Endodermal cell (in vitro differentiated cells): ENCODE results near the gene PPP1R37. TPM values are rescaled to one million over a fixed set of nuclear protein-coding genes. Genes with fewer than 3 reads are reported as not detected.
A peak's percentile ranks its signal among the peaks of the same experiment; 100 is the strongest.

ENCODE experiments used
- DNase-seq: peaks from one replicate; pipeline ENCODE4 v3.0.0-alpha.2; 2017
- H3K27ac ChIP-seq: 2 replicates; pipeline ENCODE4 v1.5.1; 2013; ENCODE audit warnings: mild to moderate bottlenecking, low read depth, low read length, moderate library complexity
- H3K27me3 ChIP-seq: 2 replicates; pipeline ENCODE4 v1.6.1; 2013; ENCODE audit warnings: mild to moderate bottlenecking, low read length, moderate library complexity; ENCODE audit not compliant: insufficient read depth, control insufficient read depth, poor library complexity, severe bottlenecking
- H3K36me3 ChIP-seq: 2 replicates; pipeline ENCODE4 v1.7.0; 2013; ENCODE audit warnings: mild to moderate bottlenecking, low read length, moderate library complexity; ENCODE audit not compliant: control insufficient read depth, insufficient read depth
- H3K4me1 ChIP-seq: one replicate; pipeline ENCODE4 v1.7.0; 2013; ENCODE audit warnings: low read length; ENCODE audit not compliant: control insufficient read depth, insufficient read depth
- H3K4me3 ChIP-seq: 2 replicates; pipeline ENCODE4 v1.5.1; 2013; ENCODE audit warnings: mild to moderate bottlenecking, low read length, moderate library complexity
- H3K9ac ChIP-seq: 2 replicates; pipeline ENCODE4 v1.6.1; 2013; ENCODE audit warnings: mild to moderate bottlenecking, low read length, moderate library complexity; ENCODE audit not compliant: poor library complexity, severe bottlenecking; ENCODE audit errors: extremely low read depth
- H3K9me3 ChIP-seq: 2 replicates; pipeline ENCODE4 v1.6.1; 2013; ENCODE audit warnings: mild to moderate bottlenecking, low read length, moderate library complexity; ENCODE audit not compliant: control insufficient read depth
- H3K27ac Mint-ChIP-seq: 2 replicates; pipeline ENCODE4 v1.8.0; 2020; ENCODE audit warnings: mixed read lengths
- H3K27me3 Mint-ChIP-seq: 2 replicates; pipeline ENCODE4 v1.8.0; 2021; ENCODE audit warnings: mild to moderate bottlenecking, mixed read lengths; ENCODE audit not compliant: insufficient read depth
- H3K36me3 Mint-ChIP-seq: 2 replicates; pipeline ENCODE4 v1.8.0; 2020; ENCODE audit warnings: low read depth, mixed read lengths
- H3K4me1 Mint-ChIP-seq: 2 replicates; pipeline ENCODE4 v1.8.0; 2020; ENCODE audit warnings: mixed read lengths
- H3K4me3 Mint-ChIP-seq: 2 replicates; pipeline ENCODE4 v1.8.0; 2020; ENCODE audit warnings: mild to moderate bottlenecking, moderate library complexity, mixed read lengths
- H3K9me3 Mint-ChIP-seq: 2 replicates; pipeline ENCODE4 v1.8.0; 2020; ENCODE audit warnings: mild to moderate bottlenecking, mixed read lengths
- CTCF ChIP-seq: fragments of 200-600 bp; sonication (generic); conservative IDR thresholded peaks from 2 replicates; pipeline ENCODE4 v1.5.0; 2021; ENCODE audit warnings: antibody characterized with exemption, mild to moderate bottlenecking
- WGBS, 2 experiments: methylation state at CpG; one replicate each; pipeline versions ENCODE4 v1.1.5 to v1.1.7; 2013; ENCODE audit warnings: missing lambda C conversion rate in 2 of 2, mixed read lengths in 1 of 2; ENCODE audit not compliant: insufficient coverage in 1 of 2, insufficient read length in 1 of 2; 5-methylcytosine and 5-hydroxymethylcytosine counted together
- total RNA-seq, 2 donors: library from RNA; stranded (reverse); fragmentation: NEBNext Ultra II Directional in 1 of 2; extraction: Animal tissue kit (Norgen Biotek cat#: 25700) in 1 of 2; gene quantifications; 2 replicates in 1 of 2; 3 replicates in 1 of 2; pipeline ENCODE4 v1.2.1, GENCODE V29; 2021

The PPP1R37 gene
- total RNA-seq, 2 donors from 2014 or later = 23.6 to 32.5 TPM

- Mint-ChIP-seq H3K4me1 (peaks cover 35% of the 10 kb centered on the region), H3K4me3 (peak overlapping the region; percentile 99), H3K9me3 (no peaks in the 10 kb centered on the region), H3K27ac (peak overlapping the region; percentile 35), H3K36me3 (peaks cover 25% of the 10 kb centered on the region), H3K27me3 (no peaks in the 10 kb centered on the region)
- Histone ChIP-seq H3K4me1 (peaks cover 10% of the 10 kb centered on the region), H3K27me3 (no peaks in the 10 kb centered on the region), H3K9ac (peak overlapping the region; percentile 98), H3K36me3 (peaks cover 20% of the 10 kb centered on the region), H3K4me3 (peak overlapping the region; percentile 99), H3K9me3 (no peaks in the 10 kb centered on the region), H3K27ac (no peak overlapping the region)
- DNase-seq = no peak
- TF ChIP-seq CTCF = no peak
- 66 to 92% methylated on average over 5 to 10 of the region's 10 CpGs for WGBS, 2 experiments
Observed at GRCh38 chr19:45078390-45079062, 14.5 kb upstream of the PPP1R37 start.

DNA sequence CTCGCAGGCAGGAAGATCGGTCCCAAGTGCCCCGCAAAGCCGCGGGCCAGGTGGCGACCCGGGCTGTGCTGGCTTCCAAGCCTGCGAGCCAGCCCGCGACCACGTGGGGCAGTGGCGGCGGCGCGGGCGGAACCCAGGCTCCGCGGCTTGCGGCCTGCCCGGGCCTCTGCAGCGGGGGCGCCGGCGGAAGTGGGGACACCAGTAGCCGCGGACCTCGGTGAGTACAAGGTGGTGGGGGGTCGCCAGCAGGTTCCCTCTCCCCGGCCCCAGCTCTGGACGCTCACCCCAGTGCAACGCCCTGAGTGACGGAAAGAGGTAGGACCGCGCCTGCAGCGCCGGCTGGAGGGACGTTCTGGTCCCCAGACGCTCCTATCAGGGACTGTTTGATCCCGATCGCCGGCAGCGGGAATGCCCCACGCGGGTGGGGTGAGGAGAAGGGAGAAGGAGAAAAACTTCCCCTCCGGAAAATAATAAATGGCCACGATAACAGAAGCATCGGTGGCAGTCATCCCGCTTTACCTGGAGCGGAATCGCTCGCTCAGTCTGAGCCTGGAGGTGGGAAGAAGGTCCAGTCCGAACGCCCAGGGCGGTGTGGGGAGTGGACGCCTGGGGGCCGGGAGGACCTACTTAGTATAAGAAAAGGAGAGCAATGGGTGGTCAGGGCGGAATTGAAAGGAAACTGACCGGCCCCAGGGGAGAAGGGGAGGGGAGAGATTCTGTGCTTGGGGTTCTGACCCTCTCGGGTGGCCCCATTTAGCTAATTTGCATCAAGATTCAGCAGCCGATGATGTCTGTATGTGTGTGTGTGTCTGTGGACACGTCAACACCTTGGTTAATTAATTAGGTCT lies 13.7 kb upstream of the PPP1R37 start, which contains the start of gene GEMIN7:
Gene GEMIN7 (plus strand): TSS at position 198 of the 848 bp plus-strand sequence. CDS start 10,855 bp downstream, outside the sequence.
- peak; percentile 14 for TF ChIP-seq CTCF
- Mint-ChIP-seq H3K27ac (peak within 1 kb of the TSS; percentile 99), H3K4me1 (peaks cover 35% of the 10 kb centered on the region), H3K4me3 (peak within 1 kb of the TSS; percentile 99), H3K27me3 (no peaks in the 10 kb centered on the region), H3K36me3 (peaks cover 25% of the 10 kb centered on the region), H3K9me3 (no peaks in the 10 kb centered on the region)
- peak; percentile 94 for DNase-seq
- 0 to 1% methylated on average over 17 to 61 of the region's 61 CpGs for WGBS, 2 experiments
- H3K9ac ChIP-seq = peak within 1 kb of the TSS; percentile 98
- H3K4me1 ChIP-seq = peaks cover 10% of the 10 kb centered on the region
- no peaks in the 10 kb centered on the region for H3K27me3 ChIP-seq
- H3K9me3 ChIP-seq = no peaks in the 10 kb centered on the region
- H3K4me3 ChIP-seq = peak within 1 kb of the TSS; percentile 99
- H3K36me3 ChIP-seq = peaks cover 20% of the 10 kb centered on the region
- peak within 1 kb of the TSS; percentile 71 for H3K27ac ChIP-seq

DNA sequence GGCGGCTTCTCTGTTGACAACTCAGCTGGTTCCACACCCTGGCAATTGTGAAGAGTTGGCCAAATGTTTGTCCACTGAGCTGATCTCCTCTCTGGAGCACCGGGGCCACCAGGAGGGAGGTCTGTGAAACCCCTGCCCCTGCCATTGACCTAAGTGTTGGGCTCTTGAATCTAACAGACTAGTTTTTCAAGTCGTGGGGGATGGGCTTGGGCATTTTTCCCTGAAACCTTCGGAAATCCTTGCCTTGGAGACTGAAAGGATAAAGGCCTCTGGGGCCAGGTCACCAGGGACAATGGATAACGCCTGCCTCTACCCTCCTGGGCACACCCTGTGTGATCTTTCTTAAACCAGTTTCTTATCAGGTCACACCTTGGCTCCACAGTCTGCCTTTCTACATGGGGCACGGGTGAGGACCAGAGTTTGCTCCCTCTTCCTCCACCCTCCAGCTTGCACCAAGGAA lies 13.0 kb upstream of the PPP1R37 start:
- Mint-ChIP-seq H3K27ac (peak overlapping the region; percentile 99), H3K4me1 (peaks cover 29% of the 10 kb centered on the region), H3K4me3 (peak overlapping the region; percentile 99), H3K9me3 (no peaks in the 10 kb centered on the region), H3K27me3 (no peaks in the 10 kb centered on the region), H3K36me3 (peaks cover 21% of the 10 kb centered on the region)
- Histone ChIP-seq H3K4me3 (peak overlapping the region; percentile 99), H3K9me3 (no peaks in the 10 kb centered on the region), H3K27me3 (no peaks in the 10 kb centered on the region), H3K27ac (peak overlapping the region; percentile 71), H3K36me3 (peaks cover 23% of the 10 kb centered on the region), H3K4me1 (peaks cover 6% of the 10 kb centered on the region), H3K9ac (peak overlapping the region; percentile 98)
- DNase-seq = peak; percentile 89
- 0 to 1% methylated on average over 5 to 6 of the region's 6 CpGs for WGBS, 2 experiments
- no peak for TF ChIP-seq CTCF
